Liver (tissue), 9 donors: ENCODE data around the gene FTCD. TPM values are rescaled to one million over a fixed set of nuclear protein-coding genes. Genes with fewer than 3 reads are reported as not detected.

Source experiments
- DNase-seq: peaks from one replicate; pipeline ENCODE4 v3.0.0-alpha.2; 2017; ENCODE audit warnings: low spot score
- H3K27ac ChIP-seq, 2 donors: one replicate each; pipeline ENCODE4 v1.7.0; 2013; ENCODE audit warnings: inconsistent platforms in 2 of 2, low read length in 2 of 2, control low read depth in 1 of 2, low read depth in 1 of 2, mild to moderate bottlenecking in 1 of 2
- H3K27me3 ChIP-seq, 4 donors: one replicate each; pipeline versions ENCODE4 v1.6.1 to v1.7.0; 2013; ENCODE audit warnings: low read length in 3 of 4, inconsistent platforms in 1 of 4, mild to moderate bottlenecking in 1 of 4, moderate library complexity in 1 of 4; ENCODE audit not compliant: control insufficient read depth in 4 of 4, insufficient read depth in 4 of 4
- H3K36me3 ChIP-seq, 4 donors: one replicate each; pipeline versions ENCODE4 v1.6.1 to v1.7.0; 2013; ENCODE audit warnings: low read length in 3 of 4, mild to moderate bottlenecking in 3 of 4, low read depth in 1 of 4, moderate library complexity in 1 of 4; ENCODE audit not compliant: control insufficient read depth in 4 of 4, insufficient read depth in 3 of 4
- H3K4me1 ChIP-seq, 4 donors: one replicate each; pipeline versions ENCODE4 v1.6.1 to v1.7.0; 2013; ENCODE audit warnings: low read length in 3 of 4, mild to moderate bottlenecking in 3 of 4, moderate library complexity in 1 of 4; ENCODE audit not compliant: control insufficient read depth in 4 of 4, insufficient read depth in 4 of 4
- H3K4me3 ChIP-seq, 3 donors: one replicate each; pipeline versions ENCODE4 v1.6.1 to v1.7.0; 2013; ENCODE audit warnings: low read length in 3 of 3, control low read depth in 1 of 3, low read depth in 1 of 3, mild to moderate bottlenecking in 1 of 3
- H3K9ac ChIP-seq, 2 donors: one replicate each; pipeline ENCODE4 v1.7.0; 2013; ENCODE audit warnings: low read length in 2 of 2, mild to moderate bottlenecking in 2 of 2, moderate library complexity in 2 of 2, control low read depth in 1 of 2, low read depth in 1 of 2
- H3K9me3 ChIP-seq, 4 donors: one replicate each; pipeline versions ENCODE4 v1.6.1 to v1.7.0; 2013; ENCODE audit warnings: low read length in 3 of 4; ENCODE audit not compliant: control insufficient read depth in 4 of 4
- ATF3 ChIP-seq: IDR thresholded peaks from 2 replicates; pipeline ENCODE4 v1.6.1; 2016; ENCODE audit warnings: antibody characterized with exemption
- CTCF ChIP-seq: fragments of 150-350 bp; IDR thresholded peaks from 2 replicates; pipeline ENCODE4 v1.5.1; 2017; ENCODE audit warnings: improper control_type of control experiment, low read depth, low read length; ENCODE audit not compliant: missing input control
- FOXA1 ChIP-seq: IDR thresholded peaks from 2 replicates; pipeline ENCODE4 v1.6.1; 2016; ENCODE audit warnings: antibody characterized with exemption
- FOXA2 ChIP-seq: IDR thresholded peaks from 2 replicates; pipeline ENCODE4 v1.6.1; 2016; ENCODE audit warnings: antibody characterized with exemption
- GABPA ChIP-seq, 2 donors: IDR thresholded peaks in 1 of 2; conservative IDR thresholded peaks in 1 of 2; 2 replicates each; pipeline ENCODE4 v1.6.1; 2016; ENCODE audit warnings: antibody characterized with exemption in 2 of 2, mild to moderate bottlenecking in 1 of 2, moderate library complexity in 1 of 2
- HNF4G ChIP-seq: IDR thresholded peaks from 2 replicates; pipeline ENCODE4 v1.6.1; 2016; ENCODE audit warnings: antibody characterized with exemption
- MAX ChIP-seq: IDR thresholded peaks from 2 replicates; pipeline ENCODE4 v1.6.1; 2016; ENCODE audit warnings: antibody characterized with exemption
- NR2F2 ChIP-seq: IDR thresholded peaks from 2 replicates; pipeline ENCODE4 v1.6.1; 2016; ENCODE audit warnings: antibody characterized with exemption
- RAD21 ChIP-seq, 2 donors: IDR thresholded peaks; 2 replicates each; pipeline ENCODE4 v1.6.1; 2016; ENCODE audit warnings: antibody characterized with exemption in 2 of 2, mild to moderate bottlenecking in 2 of 2
- REST ChIP-seq: IDR thresholded peaks from 2 replicates; pipeline ENCODE4 v1.6.1; 2016; ENCODE audit warnings: antibody characterized with exemption, mild to moderate bottlenecking
- RXRA ChIP-seq, 2 donors: IDR thresholded peaks; 2 replicates each; pipeline ENCODE4 v1.6.1; 2017 to 2018; ENCODE audit warnings: antibody characterized with exemption in 2 of 2, mild to moderate bottlenecking in 1 of 2
- SP1 ChIP-seq: IDR thresholded peaks from 2 replicates; pipeline ENCODE4 v1.6.1; 2018; ENCODE audit warnings: antibody characterized with exemption, mild to moderate bottlenecking
- TAF1 ChIP-seq: conservative IDR thresholded peaks from 2 replicates; pipeline ENCODE4 v1.6.1; 2016; ENCODE audit warnings: antibody characterized with exemption, mild to moderate bottlenecking
- YY1 ChIP-seq: IDR thresholded peaks from 2 replicates; pipeline ENCODE4 v1.6.1; 2016; ENCODE audit warnings: antibody characterized with exemption, mild to moderate bottlenecking
- WGBS: extraction: QIAGEN DNeasy Blood & Tissue Kit; methylation state at CpG from one replicate; pipeline ENCODE4 v1.1.7; 2013; 5-methylcytosine and 5-hydroxymethylcytosine counted together
- polyA plus RNA-seq, 2 donors: library from polyadenylated mRNA; stranded (reverse) in 1 of 2; unstranded in 1 of 2; fragments of 200-250 nt in 1 of 2; fragments of >200 nt in 1 of 2; fragmentation: Nextera tagmentation in 1 of 2; extraction: Ambion mirVana in 1 of 2; gene quantifications; one replicate each; pipeline versions ENCODE4 v1.2.1 to v1.2.3, GENCODE V29; 2013 to 2015
- total RNA-seq, 2 donors: library from RNA; depleted of rRNA; stranded (reverse); fragments of >200 nt; gene quantifications; one replicate each; pipeline ENCODE4 v1.2.3, GENCODE V29; 2014
- donor health status: healthy.
- donor health status: healthy.
- donor health status: healthy.
- donor health status: healthy.
- donor health status: healthy.

FTCD gene
- total and polyA plus RNA-seq, 4 donors, result 130 to 182 (median 173) TPM

GRCh38 chr21:46156678-46157077, 1.3 kb upstream of the FTCD start:
- peak overlapping the region in 1 of 2 donors; percentile 34 for H3K9ac ChIP-seq
- peaks cover 4 to 37% (median 15%) of the 10 kb centered on the region in 4 donors for H3K4me1 ChIP-seq
- peaks cover 0 to 6% (median 2%) of the 10 kb centered on the region in 4 donors for H3K36me3 ChIP-seq
- 93% methylated on average over 10 of the region's 10 CpGs for WGBS
- TF ChIP-seq RXRA (IDR thresholded peaks at IDR 0.05), result no peak
- TF ChIP-seq ATF3, result no peak
- no peaks in the 10 kb centered on the region for H3K9me3 ChIP-seq
- no peak for DNase-seq
- no peak overlapping the region for H3K4me3 ChIP-seq
- H3K27me3 ChIP-seq, result no peaks in the 10 kb centered on the region
- peak overlapping the region; percentile 83 to 92 for H3K27ac ChIP-seq

GRCh38 chr21:46156378-46156645, 933 bp upstream of the FTCD start:
- no peak for DNase-seq
- H3K36me3 ChIP-seq, result peaks cover 0 to 6% (median 2%) of the 10 kb centered on the region in 4 donors
- no peak for TF ChIP-seq MAX
- TF ChIP-seq GABPA (IDR thresholded peaks at IDR 0.05 in 1 of 2, conservative IDR thresholded peaks at IDR 0.05 in 1 of 2), result no peak
- no peak for TF ChIP-seq TAF1
- TF ChIP-seq REST, result no peak
- TF ChIP-seq RXRA (IDR thresholded peaks at IDR 0.05), result no peak
- TF ChIP-seq CTCF, result no peak
- no peak for TF ChIP-seq NR2F2
- no peak for TF ChIP-seq HNF4G
- TF ChIP-seq ATF3, result no peak
- TF ChIP-seq FOXA1, result no peak
- H3K9me3 ChIP-seq, result no peaks in the 10 kb centered on the region
- H3K27ac ChIP-seq, result peak overlapping the region; percentile 83 to 92
- no peak overlapping the region for H3K4me3 ChIP-seq
- 71% methylated on average over 7 of the region's 7 CpGs for WGBS
- no peaks in the 10 kb centered on the region for H3K27me3 ChIP-seq
- peaks cover 4 to 39% (median 15%) of the 10 kb centered on the region in 4 donors for H3K4me1 ChIP-seq
- H3K9ac ChIP-seq, result peak overlapping the region in 1 of 2 donors; percentile 34

GRCh38 chr21:46154955-46155513, 345 bp downstream of the FTCD start:
- Histone ChIP-seq H3K36me3 (peaks cover 0 to 10% (median 2%) of the 10 kb centered on the region in 4 donors), H3K9me3 (no peaks in the 10 kb centered on the region), H3K27me3 (no peaks in the 10 kb centered on the region), H3K9ac (peak overlapping the region; percentile 83 to 99), H3K27ac (peak overlapping the region; percentile 83 to 92), H3K4me1 (peaks cover 4 to 39% (median 17%) of the 10 kb centered on the region in 4 donors), H3K4me3 (peak overlapping the region; percentile 60 to 85 (median 70))
- WGBS, result 39% methylated on average over 16 of the region's 16 CpGs
- DNase-seq, result no peak
- no peak for TF ChIP-seq CTCF
- TF ChIP-seq SP1, result no peak
- no peak for TF ChIP-seq YY1
- TF ChIP-seq HNF4G, result no peak
- no peak for TF ChIP-seq RAD21 (IDR thresholded peaks at IDR 0.05)
- no peak for TF ChIP-seq REST
- no peak for TF ChIP-seq NR2F2
- TF ChIP-seq RXRA (IDR thresholded peaks at IDR 0.05), result no peak
- TF ChIP-seq FOXA1, result no peak
- no peak for TF ChIP-seq FOXA2
